Breast epithelium (tissue), 3 donors: ENCODE results near the gene GATAD2B.

Experiments used
- POLR2A ChIP-seq: fragments of 450-650 bp; IDR thresholded peaks from one replicate; pipeline ENCODE4 v1.6.1; 2016; ENCODE audit warnings: antibody characterized with exemption, mild to moderate bottlenecking, moderate library complexity
- POLR2AphosphoS5 ChIP-seq, 3 donors: sonication (generic); formaldehyde crosslinking; IDR thresholded peaks; one replicate each; pipeline ENCODE4 v1.6.1; 2017; ENCODE audit warnings: antibody characterized with exemption in 3 of 3
- TF ChIP-seq, protein P1 (sequence below), 3 donors: fragments of 450-650 bp; IDR thresholded peaks; one replicate each; pipeline ENCODE4 v1.5.1; 2016 to 2017; ENCODE audit warnings: antibody characterized with exemption in 3 of 3, mild to moderate bottlenecking in 3 of 3, moderate library complexity in 3 of 3

DNA sequence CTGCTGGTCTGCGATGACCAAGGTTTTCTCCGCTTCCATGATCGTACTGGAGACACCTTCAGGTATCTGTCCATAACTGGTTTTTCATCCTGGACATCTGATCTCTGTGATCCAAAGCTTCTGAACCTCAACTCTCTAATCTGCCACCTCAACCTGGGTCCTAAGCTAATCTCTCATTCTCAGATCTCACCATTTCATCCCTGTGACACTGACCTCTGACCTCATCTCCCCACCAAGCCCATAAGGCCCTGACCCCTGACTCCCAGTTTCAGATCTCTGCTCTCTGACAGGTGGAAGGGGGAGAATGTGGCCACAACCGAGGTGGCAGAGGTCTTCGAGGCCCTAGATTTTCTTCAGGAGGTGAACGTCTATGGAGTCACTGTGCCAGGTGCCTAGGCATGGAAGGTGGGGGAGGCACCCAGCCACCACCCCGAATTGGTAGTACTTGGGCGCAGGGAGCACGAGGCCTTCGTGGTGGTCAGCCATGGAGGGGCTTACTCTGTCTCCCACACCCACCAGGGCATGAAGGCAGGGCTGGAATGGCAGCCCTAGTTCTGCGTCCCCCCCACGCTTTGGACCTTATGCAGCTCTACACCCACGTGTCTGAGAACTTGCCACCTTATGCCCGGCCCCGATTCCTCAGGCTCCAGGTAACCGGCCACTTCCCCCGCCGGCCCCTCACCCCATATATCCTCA is 143.8 kb downstream of the GATAD2B start:
- TF ChIP-seq POLR2A (no peak), POLR2AphosphoS5 (IDR thresholded peaks at IDR 0.05) (no peak)
- TF ChIP-seq, protein P1, sequence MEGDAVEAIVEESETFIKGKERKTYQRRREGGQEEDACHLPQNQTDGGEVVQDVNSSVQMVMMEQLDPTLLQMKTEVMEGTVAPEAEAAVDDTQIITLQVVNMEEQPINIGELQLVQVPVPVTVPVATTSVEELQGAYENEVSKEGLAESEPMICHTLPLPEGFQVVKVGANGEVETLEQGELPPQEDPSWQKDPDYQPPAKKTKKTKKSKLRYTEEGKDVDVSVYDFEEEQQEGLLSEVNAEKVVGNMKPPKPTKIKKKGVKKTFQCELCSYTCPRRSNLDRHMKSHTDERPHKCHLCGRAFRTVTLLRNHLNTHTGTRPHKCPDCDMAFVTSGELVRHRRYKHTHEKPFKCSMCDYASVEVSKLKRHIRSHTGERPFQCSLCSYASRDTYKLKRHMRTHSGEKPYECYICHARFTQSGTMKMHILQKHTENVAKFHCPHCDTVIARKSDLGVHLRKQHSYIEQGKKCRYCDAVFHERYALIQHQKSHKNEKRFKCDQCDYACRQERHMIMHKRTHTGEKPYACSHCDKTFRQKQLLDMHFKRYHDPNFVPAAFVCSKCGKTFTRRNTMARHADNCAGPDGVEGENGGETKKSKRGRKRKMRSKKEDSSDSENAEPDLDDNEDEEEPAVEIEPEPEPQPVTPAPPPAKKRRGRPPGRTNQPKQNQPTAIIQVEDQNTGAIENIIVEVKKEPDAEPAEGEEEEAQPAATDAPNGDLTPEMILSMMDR (IDR thresholded peaks at IDR 0.05): no peak
